K562 (cell line): ENCODE measurements around the gene SNX10. TPM values are rescaled to one million over a fixed set of nuclear protein-coding genes. Genes with fewer than 3 reads are reported as not detected.
A peak's percentile ranks its signal among the peaks of the same experiment; 100 is the strongest.

ENCODE experiments used
- ATAC-seq: fragments of 200-7000 bp; cut with Tn5 transposase; 3 replicates; pipeline ENCODE4 v1.9.1; 2020; ENCODE audit warnings: moderate library complexity
- BruUV-seq: library from RNA; stranded (reverse); fragments of 400-500 nt; replicated peaks from 2 replicates; lab custom pipeline; 2021; lab: Mats Ljungman, UMichigan
- CTCF ChIA-PET: fragments of 300-600 bp; formaldehyde crosslinking; extraction: SDS; loops from one replicate; lab custom pipeline; 2021; ENCODE audit warnings: low intra/inter-chr PET ratio; lab: Yijun Ruan, JAX
- POLR2A ChIA-PET: fragments of 300-600, 350-650 bp; sonication (Branson Sonifier 250); formaldehyde crosslinking; extraction: SDS; loops from one replicate; lab custom pipeline; 2021; ENCODE audit warnings: antibody characterized with exemption, inconsistent platforms; lab: Yijun Ruan, JAX
- DNase-seq, 4 experiments: peaks; one replicate each; pipeline versions ENCODE4 v3.0.0 to v3.0.0-alpha.2; 2011 to 2018; ENCODE audit warnings: low spot score in 3 of 4, mixed read lengths in 3 of 4; ENCODE audit errors: extremely low read depth in 1 of 4
- FAIRE-seq: peaks from 2 replicates; lab custom pipeline; 2011; peaks lifted over from hg19 to GRCh38; lab: Jason Lieb, UNC
- H2AFZ ChIP-seq: 2 replicates; pipeline ENCODE4 v1.6.0; 2011; ENCODE audit warnings: low read depth, low read length, control low read depth, inconsistent platforms
- H3K27ac ChIP-seq: fragments of 200-600 bp; 3 replicates; pipeline ENCODE4 v1.8.0; 2011; ENCODE audit warnings: low read depth, mild to moderate bottlenecking, control low read depth, inconsistent platforms, low read length, moderate library complexity, mixed read lengths; ENCODE audit errors: extremely low read depth
- H3K27me3 ChIP-seq, 2 experiments: fragments of 300-600 bp in 1 of 2; 2 replicates in 1 of 2; 3 replicates in 1 of 2; pipeline versions ENCODE4 v1.6.0 to v1.8.0; 2011; ENCODE audit warnings: inconsistent platforms in 2 of 2, low read length in 2 of 2, mild to moderate bottlenecking in 1 of 2, mixed read lengths in 1 of 2, moderate library complexity in 1 of 2; ENCODE audit not compliant: control insufficient read depth in 2 of 2, insufficient read depth in 2 of 2
- H3K36me3 ChIP-seq: fragments of 300-600 bp; 3 replicates; pipeline ENCODE4 v1.8.0; 2011; ENCODE audit warnings: mild to moderate bottlenecking, low read length, inconsistent platforms; ENCODE audit not compliant: control insufficient read depth, insufficient read depth
- H3K4me1 ChIP-seq, 2 experiments: fragments of 200-600 bp in 1 of 2; replicated peaks in 1 of 2; 2 replicates in 1 of 2; 3 replicates in 1 of 2; pipeline versions ENCODE4 v1.5.1 to v1.8.0; 2011; ENCODE audit warnings: inconsistent platforms in 2 of 2, low read length in 2 of 2, mild to moderate bottlenecking in 1 of 2, mixed read lengths in 1 of 2, moderate library complexity in 1 of 2; ENCODE audit not compliant: control insufficient read depth in 2 of 2, insufficient read depth in 2 of 2
- H3K4me2 ChIP-seq: 2 replicates; pipeline ENCODE4 v1.6.1; 2011; ENCODE audit warnings: low read length, control low read depth, inconsistent platforms, mixed read lengths; ENCODE audit not compliant: insufficient read depth
- H3K4me3 ChIP-seq: fragments of 200-600 bp; sonication (generic), shearing (Covaris generic); 2 replicates; pipeline ENCODE4 v1.5.1; 2016; ENCODE audit warnings: control low read depth, inconsistent platforms
- H3K79me2 ChIP-seq: fragments of 200-600 bp; 3 replicates; pipeline ENCODE4 v1.8.0; 2011; ENCODE audit warnings: low read length, inconsistent platforms; ENCODE audit not compliant: control insufficient read depth, insufficient read depth
- H3K9ac ChIP-seq, 2 experiments: 2 replicates each; pipeline versions ENCODE4 v1.6.0 to v1.6.1; 2011; ENCODE audit warnings: low read depth in 2 of 2, low read length in 2 of 2, control low read depth in 1 of 2, inconsistent platforms in 1 of 2, mild to moderate bottlenecking in 1 of 2, mixed read lengths in 1 of 2; ENCODE audit not compliant: insufficient read depth in 1 of 2
- H3K9me1 ChIP-seq: one replicate; pipeline ENCODE4 v1.6.0; 2011; ENCODE audit warnings: inconsistent platforms, mild to moderate bottlenecking, low read length, moderate library complexity; ENCODE audit not compliant: control insufficient read depth, insufficient read depth
- H3K9me3 ChIP-seq: replicated peaks from 2 replicates; pipeline ENCODE4 v1.5.1; 2011; ENCODE audit warnings: low read depth, low read length, inconsistent platforms; ENCODE audit not compliant: control insufficient read depth, insufficient read depth
- H4K20me1 ChIP-seq: replicated peaks from 2 replicates; pipeline ENCODE4 v1.6.1; 2011; ENCODE audit warnings: low read length, inconsistent platforms, mixed read lengths; ENCODE audit not compliant: control insufficient read depth, insufficient read depth
- CBX5 ChIP-seq: IDR thresholded peaks from 2 replicates; pipeline ENCODE4 v1.6.1; 2014; ENCODE audit warnings: low read depth, borderline replicate concordance
- HDGF ChIP-seq: fragments of 450-650 bp; IDR thresholded peaks from 2 replicates; pipeline ENCODE4 v1.6.1; 2016
- HEY1 ChIP-seq: fragments of 250-450 bp; sonication (Bioruptor Pico); IDR thresholded peaks from 2 replicates; pipeline ENCODE4 v1.5.0; 2020; ENCODE audit warnings: mild to moderate bottlenecking, moderate library complexity, borderline replicate concordance
- HLTF ChIP-seq: fragments of 450-650 bp; IDR thresholded peaks from 2 replicates; pipeline ENCODE4 v1.6.1; 2016
- ILK ChIP-seq: fragments of 450-650 bp; IDR thresholded peaks from 2 replicates; pipeline ENCODE4 v1.6.1; 2016; ENCODE audit warnings: missing genetic modification characterization, low read depth, mild to moderate bottlenecking, missing compliant biosample characterization, moderate library complexity, borderline replicate concordance
- JUN ChIP-seq, 2 experiments: sonication (generic) in 1 of 2; formaldehyde crosslinking in 1 of 2; IDR thresholded peaks; 2 replicates each; pipeline versions ENCODE4 v1.6.1 to v1.8.0; 2012 to 2022; ENCODE audit warnings: borderline replicate concordance in 2 of 2, mild to moderate bottlenecking in 2 of 2, improper control_type of control experiment in 1 of 2, low read depth in 1 of 2, low read length in 1 of 2, missing genetic modification reagents in 1 of 2
- TRIM24 ChIP-seq, 2 experiments: fragments of 450-650 bp; IDR thresholded peaks; 2 replicates each; pipeline ENCODE4 v1.6.1; 2016
- TRIM28 ChIP-seq: fragments of 450-650 bp; IDR thresholded peaks from 2 replicates; pipeline ENCODE4 v1.6.1; 2017
- VEZF1 ChIP-seq: fragments of 200-800 bp; sonication (Bioruptor generic); IDR thresholded peaks from 2 replicates; pipeline ENCODE4 v1.6.1; 2017; ENCODE audit warnings: missing genetic modification characterization, missing compliant biosample characterization
- ZFX ChIP-seq: sonication (generic); formaldehyde crosslinking; IDR thresholded peaks from 2 replicates; pipeline ENCODE4 v1.8.0; 2022; ENCODE audit warnings: mild to moderate bottlenecking, missing genetic modification reagents, moderate library complexity
- ZNF778 ChIP-seq: fragments of 450-650 bp; formaldehyde crosslinking; IDR thresholded peaks from 2 replicates; pipeline ENCODE4 v1.4.0; 2020; ENCODE audit warnings: mild to moderate bottlenecking, moderate library complexity
- WGBS: fragments of 100-300 bp; shearing (Covaris generic); methylation state at CpG from one replicate; pipeline ENCODE4 v1.1.6; 2016; ENCODE audit warnings: low coverage, mixed read lengths; ENCODE audit not compliant: insufficient coverage; ENCODE audit errors: missing lambda C conversion rate; 5-methylcytosine and 5-hydroxymethylcytosine counted together
- in situ Hi-C: fragments of 300-500 bp; cut with MboI; formaldehyde crosslinking; loops from 4 replicates; pipeline ENCODE4 v1.15.0; 2018; ENCODE audit warnings: inconsistent platforms, mixed read lengths
- intact Hi-C: fragments of 100-400 bp; cut with micrococcal nuclease; formaldehyde crosslinking; loops from 2 replicates; pipeline ENCODE4 v1.14.2; 2022
- polyA plus RNA-seq, 8 experiments: library from polyadenylated mRNA; depleted of rRNA in 4 of 8; stranded (reverse) in 5 of 8; unstranded in 3 of 8; fragments of >200 nt; fragmentation: Nextera tagmentation in 2 of 8; fragmentation: Illumina TruSeq in 1 of 8; extraction: Ambion mirVana in 2 of 8; extraction: Trizol in 1 of 8; gene quantifications; 2 replicates each; pipeline versions ENCODE4 v1.2.1 to v1.2.3, GENCODE V29; 2011 to 2014; ENCODE audit warnings: inconsistent platforms in 1 of 8, missing spikeins in 1 of 8
- total RNA-seq, 7 experiments: library from RNA; depleted of rRNA in 6 of 7; stranded (reverse); fragments of >200 nt in 6 of 7; fragmentation: Illumina TruSeq in 2 of 7; extraction: Trizol in 2 of 7; gene quantifications; 2 replicates each; pipeline versions ENCODE4 v1.2.1 to v1.2.3, GENCODE V29; 2011 to 2021; ENCODE audit warnings: low replicate concordance in 1 of 7

SNX10 gene
- total and polyA plus RNA-seq, 9 of the 15 experiments (the other 6 are each of a cell fraction or from before 2014, with no cell fraction given), result 6.9 to 16.5 (median 11.5) TPM

- Histone ChIP-seq H3K36me3 (no peaks in the 10 kb centered on the region), H3K9me3 (no peaks in the 10 kb centered on the region; the same call in none of the 2 replicates), H3K79me2 (no peaks in the 10 kb centered on the region), H3K4me2 (no peak overlapping the region), H3K27ac (no peak overlapping the region), H3K9me1 (no peaks in the 10 kb centered on the region), H3K4me1 (no peaks in the 10 kb centered on the region), H2AFZ (no peak overlapping the region), H3K9ac (no peak overlapping the region), H3K27me3 (no peaks in the 10 kb centered on the region), H4K20me1 (no peaks in the 10 kb centered on the region), H3K4me3 (no peak overlapping the region)
- 33% methylated on average over 6 of the region's 6 CpGs for WGBS
- BruUV-seq, result no TSS peak
- FAIRE-seq, result no peak
- CTCF ChIA-PET, result no interaction called here
- ATAC-seq, result no peak
- in situ Hi-C loops, result no loop called here
- POLR2A ChIA-PET, result no interaction called here
- TF ChIP-seq HEY1 (CRISPR knock-in tag) (no peak), JUN (IDR thresholded peaks at IDR 0.05; ENCODE audit: borderline replicate concordance, low read depth, low read length) (no peak), JUN (CRISPR knock-in tag; IDR thresholded peaks at IDR 0.05; ENCODE audit: borderline replicate concordance) (no peak)
- intact Hi-C loops, result no loop called here
- no peak for DNase-seq
These were observed 26.6 kb upstream of the SNX10 start for GRCh38 chr7:26265065-26265464.

- Histone ChIP-seq H3K27me3 (no peaks in the 10 kb centered on the region), H2AFZ (no peak overlapping the region), H3K79me2 (no peaks in the 10 kb centered on the region), H3K4me2 (no peak overlapping the region), H3K9me3 (no peaks in the 10 kb centered on the region; the same call in none of the 2 replicates), H3K36me3 (no peaks in the 10 kb centered on the region), H3K4me3 (no peak overlapping the region), H3K27ac (no peak overlapping the region), H3K4me1 (no peaks in the 10 kb centered on the region), H4K20me1 (no peaks in the 10 kb centered on the region), H3K9me1 (no peaks in the 10 kb centered on the region), H3K9ac (no peak overlapping the region)
- ChIA-PET CTCF (no interaction called here), POLR2A (interaction anchor here (1.0 kb wide), 1 partner anchor 67 kb away, joined by 3 read pairs; no protein-coding TSS in a partner anchor)
- intact Hi-C loops, result no loop called here
- BruUV-seq, result no TSS peak
- ATAC-seq (no peak), DNase-seq (no peak), FAIRE-seq (no peak)
- in situ Hi-C loops, result no loop called here
- WGBS, result 14% methylated on average over 5 of the region's 5 CpGs
- TF ChIP-seq TRIM28, result peak; percentile 68
- peak; percentile 85 for TF ChIP-seq HLTF
- TF ChIP-seq HDGF, result no peak
- no peak for TF ChIP-seq ZNF778
- TF ChIP-seq TRIM24 (IDR thresholded peaks at IDR 0.05), result peak in 1 of 2 experiments; percentile 47; a peak in 1 of 4 replicates
- TF ChIP-seq ZFX (CRISPR knock-in tag), result no peak
- TF ChIP-seq CBX5, result peak; percentile 40; the same call in 1 of the 2 replicates
- no peak for TF ChIP-seq ILK
- no peak for TF ChIP-seq VEZF1 (CRISPR knock-in tag)
These were observed 26.1 kb upstream of the SNX10 start for GRCh38 chr7:26265499-26266075.
